Mammary epithelial cell (primary cell): ENCODE results near the gene PLOD2.

ENCODE experiments used
- EZH2 ChIP-seq: IDR thresholded peaks from 2 replicates; pipeline ENCODE4 v1.6.1; 2012; ENCODE audit warnings: low read length, inconsistent platforms, borderline replicate concordance
- TF ChIP-seq, protein P1 (sequence below), 2 donors: IDR thresholded peaks in 1 of 2; conservative IDR thresholded peaks in 1 of 2; 2 replicates each; pipeline ENCODE4 v1.5.1; 2011 to 2012; ENCODE audit warnings: inconsistent platforms in 2 of 2, low read length in 2 of 2, mild to moderate bottlenecking in 2 of 2, control low read depth in 1 of 2, low read depth in 1 of 2; ENCODE audit not compliant: insufficient read depth in 1 of 2; ENCODE audit errors: extremely low read depth in 1 of 2

DNA sequence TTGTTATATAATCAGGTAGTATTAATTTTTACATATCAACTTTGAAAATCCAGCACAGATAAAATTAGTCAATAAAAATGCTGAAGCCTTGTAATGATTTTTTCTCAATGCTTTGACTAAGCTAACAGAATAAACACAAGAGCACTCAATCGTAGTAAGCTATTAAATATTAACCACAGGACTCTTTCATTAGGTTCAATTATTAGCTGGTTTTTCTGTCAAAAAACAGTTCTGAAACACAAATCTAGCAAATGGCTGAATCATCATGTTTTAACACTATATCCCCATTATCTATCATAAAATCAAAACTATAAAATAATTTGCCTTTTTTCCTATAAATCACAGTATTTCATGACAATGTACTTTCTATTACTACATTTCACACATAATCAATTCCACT lies 69.6 kb downstream of the PLOD2 start:
- TF ChIP-seq, protein P1, sequence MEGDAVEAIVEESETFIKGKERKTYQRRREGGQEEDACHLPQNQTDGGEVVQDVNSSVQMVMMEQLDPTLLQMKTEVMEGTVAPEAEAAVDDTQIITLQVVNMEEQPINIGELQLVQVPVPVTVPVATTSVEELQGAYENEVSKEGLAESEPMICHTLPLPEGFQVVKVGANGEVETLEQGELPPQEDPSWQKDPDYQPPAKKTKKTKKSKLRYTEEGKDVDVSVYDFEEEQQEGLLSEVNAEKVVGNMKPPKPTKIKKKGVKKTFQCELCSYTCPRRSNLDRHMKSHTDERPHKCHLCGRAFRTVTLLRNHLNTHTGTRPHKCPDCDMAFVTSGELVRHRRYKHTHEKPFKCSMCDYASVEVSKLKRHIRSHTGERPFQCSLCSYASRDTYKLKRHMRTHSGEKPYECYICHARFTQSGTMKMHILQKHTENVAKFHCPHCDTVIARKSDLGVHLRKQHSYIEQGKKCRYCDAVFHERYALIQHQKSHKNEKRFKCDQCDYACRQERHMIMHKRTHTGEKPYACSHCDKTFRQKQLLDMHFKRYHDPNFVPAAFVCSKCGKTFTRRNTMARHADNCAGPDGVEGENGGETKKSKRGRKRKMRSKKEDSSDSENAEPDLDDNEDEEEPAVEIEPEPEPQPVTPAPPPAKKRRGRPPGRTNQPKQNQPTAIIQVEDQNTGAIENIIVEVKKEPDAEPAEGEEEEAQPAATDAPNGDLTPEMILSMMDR (conservative IDR thresholded peaks at IDR 0.05 in 1 of 2, IDR thresholded peaks at IDR 0.05 in 1 of 2; ENCODE audit: extremely low read depth in 1 of 2, insufficient read depth in 1 of 2, low read depth in 1 of 2, low read length in 2 of 2) = no peak
- no peak for TF ChIP-seq EZH2
